RWPE2 (cell line): Measurements from ENCODE around the gene NTRK2.

Experiments
- ATAC-seq: fragments of 200-7000 bp; cut with Tn5 transposase; 3 replicates; pipeline ENCODE4 v1.9.1; 2021; ENCODE audit warnings: low read depth
- DNase-seq: peaks from one replicate; pipeline ENCODE4 v3.0.0-alpha.2; 2020; ENCODE audit warnings: low spot score
- H3K27ac ChIP-seq: fragments of 450-650 bp; 2 replicates; pipeline ENCODE4 v1.5.1; 2017; ENCODE audit warnings: mild to moderate bottlenecking; ENCODE audit not compliant: poor library complexity, severe bottlenecking
- H3K27me3 ChIP-seq: fragments of 250-450 bp; sonication (Bioruptor Pico); 2 replicates; pipeline ENCODE4 v1.5.1; 2021; ENCODE audit warnings: mild to moderate bottlenecking, moderate library complexity; ENCODE audit not compliant: insufficient read depth, poor library complexity, severe bottlenecking
- H3K36me3 ChIP-seq: fragments of 250-450 bp; sonication (Bioruptor Pico); 2 replicates; pipeline ENCODE4 v1.5.1; 2020; ENCODE audit warnings: low read depth, mild to moderate bottlenecking, moderate library complexity
- H3K4me1 ChIP-seq: fragments of 250-450 bp; sonication (Bioruptor Pico); 2 replicates; pipeline ENCODE4 v1.5.1; 2021; ENCODE audit warnings: mild to moderate bottlenecking, moderate library complexity; ENCODE audit not compliant: insufficient read depth, poor library complexity, severe bottlenecking
- H3K4me3 ChIP-seq: fragments of 250-450 bp; sonication (Bioruptor Pico); 2 replicates; pipeline ENCODE4 v1.5.1; 2021; ENCODE audit warnings: mild to moderate bottlenecking, moderate library complexity; ENCODE audit not compliant: severe bottlenecking
- H3K9me3 ChIP-seq: fragments of 250-450 bp; sonication (Bioruptor Pico); 2 replicates; pipeline ENCODE4 v1.5.1; 2021; ENCODE audit warnings: mild to moderate bottlenecking, moderate library complexity; ENCODE audit not compliant: severe bottlenecking
- CTCF ChIP-seq: fragments of 450-650 bp; IDR thresholded peaks from one replicate; pipeline ENCODE4 v1.5.1; 2017; ENCODE audit warnings: mild to moderate bottlenecking, moderate library complexity; ENCODE audit not compliant: poor library complexity, severe bottlenecking

The NTRK2 gene

GRCh38 chr9:84755380-84755779, 85.9 kb downstream of the NTRK2 start:
- DNase-seq (no peak), ATAC-seq (no peak)
- TF ChIP-seq CTCF = no peak
- H3K9me3 ChIP-seq = no peaks in the 10 kb centered on the region
- H3K36me3 ChIP-seq = no peaks in the 10 kb centered on the region
- H3K27ac ChIP-seq = no peak overlapping the region
- H3K27me3 ChIP-seq = no peaks in the 10 kb centered on the region
- no peak overlapping the region for H3K4me3 ChIP-seq
- H3K4me1 ChIP-seq = peaks cover 23% of the 10 kb centered on the region

GRCh38 chr9:84756171-84756570, 86.6 kb downstream of the NTRK2 start:
- no peaks in the 10 kb centered on the region for H3K9me3 ChIP-seq
- H3K4me3 ChIP-seq = no peak overlapping the region
- TF ChIP-seq CTCF = no peak
- no peak for ATAC-seq
- H3K36me3 ChIP-seq = no peaks in the 10 kb centered on the region
- no peaks in the 10 kb centered on the region for H3K27me3 ChIP-seq
- no peak for DNase-seq
- no peak overlapping the region for H3K27ac ChIP-seq
- peaks cover 17% of the 10 kb centered on the region for H3K4me1 ChIP-seq

- no peak overlapping the region for H3K27ac ChIP-seq
- no peaks in the 10 kb centered on the region for H3K36me3 ChIP-seq
- ATAC-seq (no peak), DNase-seq (no peak)
- H3K27me3 ChIP-seq = no peaks in the 10 kb centered on the region
- no peak for TF ChIP-seq CTCF
- H3K4me3 ChIP-seq = no peak overlapping the region
- peaks cover 15% of the 10 kb centered on the region for H3K4me1 ChIP-seq
- no peaks in the 10 kb centered on the region for H3K9me3 ChIP-seq
Observed at GRCh38 chr9:84756731-84757130, 87.2 kb downstream of the NTRK2 start.

GRCh38 chr9:84758817-84759216, 89.3 kb downstream of the NTRK2 start:
- Histone ChIP-seq H3K4me3 (no peak overlapping the region), H3K4me1 (peaks cover 6% of the 10 kb centered on the region), H3K27ac (no peak overlapping the region), H3K9me3 (no peaks in the 10 kb centered on the region), H3K36me3 (no peaks in the 10 kb centered on the region), H3K27me3 (no peaks in the 10 kb centered on the region)
- TF ChIP-seq CTCF = no peak
- no peak for ATAC-seq
- DNase-seq = no peak

- no peak overlapping the region for H3K27ac ChIP-seq
- no peak for DNase-seq
- ATAC-seq = peak; percentile 93
- no peaks in the 10 kb centered on the region for H3K9me3 ChIP-seq
- H3K4me3 ChIP-seq = no peak overlapping the region
- peaks cover 6% of the 10 kb centered on the region for H3K4me1 ChIP-seq
- H3K36me3 ChIP-seq = no peaks in the 10 kb centered on the region
- no peaks in the 10 kb centered on the region for H3K27me3 ChIP-seq
- TF ChIP-seq CTCF = no peak
Observed at GRCh38 chr9:84759300-84759750, 89.8 kb downstream of the NTRK2 start.
